Measurements from ENCODE around the gene SDC1. TPM values are rescaled to one million over a fixed set of nuclear protein-coding genes. Genes with fewer than 3 reads are reported as not detected.

Gene SDC1
- polyA plus RNA-seq, 3 donors: 28.3 to 34.5 (median 31.0) TPM

- no peak for DNase-seq
Observed at GRCh38 chr2:20173064-20173463, 51.9 kb downstream of the SDC1 start.

- DNase-seq: no peak
Observed at GRCh38 chr2:20172273-20173055, 52.5 kb downstream of the SDC1 start.

- DNase-seq: no peak
Observed at GRCh38 chr2:20171445-20171977, 53.4 kb downstream of the SDC1 start.

- no peak for DNase-seq
Observed at GRCh38 chr2:20170704-20171250, 54.2 kb downstream of the SDC1 start.

GRCh38 chr2:20169796-20170703, 54.9 kb downstream of the SDC1 start:
- no peak for DNase-seq

GRCh38 chr2:20168727-20169696, 55.9 kb downstream of the SDC1 start:
- no peak for DNase-seq

GRCh38 chr2:20168048-20168726, 56.7 kb downstream of the SDC1 start:
- no peak for DNase-seq

- DNase-seq: no peak
Observed at GRCh38 chr2:20167356-20167755, 57.6 kb downstream of the SDC1 start.

- no peak for DNase-seq
Observed at GRCh38 chr2:20165677-20166509, 59.0 kb downstream of the SDC1 start.

- DNase-seq: no peak
Observed at GRCh38 chr2:20164734-20165478, 60.0 kb downstream of the SDC1 start.

GRCh38 chr2:20164061-20164733, 60.7 kb downstream of the SDC1 start:
- no peak for DNase-seq

GRCh38 chr2:20159411-20160070, 65.4 kb downstream of the SDC1 start:
- DNase-seq: no peak

GRCh38 chr2:20157193-20157891, 67.6 kb downstream of the SDC1 start:
- DNase-seq: no peak

GRCh38 chr2:20156836-20157192, 68.1 kb downstream of the SDC1 start:
- no peak for DNase-seq

- no peak for DNase-seq
Observed at GRCh38 chr2:20156076-20156759, 68.7 kb downstream of the SDC1 start.

GRCh38 chr2:20153131-20153851, 71.6 kb downstream of the SDC1 start:
- DNase-seq: no peak
